K562 (cell line): ENCODE measurements around the gene TYW5. TPM values are rescaled to one million over a fixed set of nuclear protein-coding genes. Genes with fewer than 3 reads are reported as not detected.

ENCODE experiments used
- ATAC-seq: fragments of 200-7000 bp; cut with Tn5 transposase; 3 replicates; pipeline ENCODE4 v1.9.1; 2020; ENCODE audit warnings: moderate library complexity
- BruUV-seq: library from RNA; stranded (reverse); fragments of 400-500 nt; replicated peaks from 2 replicates; lab custom pipeline; 2021; lab: Mats Ljungman, UMichigan
- CTCF ChIA-PET: fragments of 300-600 bp; formaldehyde crosslinking; extraction: SDS; loops from one replicate; lab custom pipeline; 2021; ENCODE audit warnings: low intra/inter-chr PET ratio; lab: Yijun Ruan, JAX
- POLR2A ChIA-PET: fragments of 300-600, 350-650 bp; sonication (Branson Sonifier 250); formaldehyde crosslinking; extraction: SDS; loops from one replicate; lab custom pipeline; 2021; ENCODE audit warnings: antibody characterized with exemption, inconsistent platforms; lab: Yijun Ruan, JAX
- DNase-seq, 4 experiments: peaks; one replicate each; pipeline versions ENCODE4 v3.0.0 to v3.0.0-alpha.2; 2011 to 2018; ENCODE audit warnings: low spot score in 3 of 4, mixed read lengths in 3 of 4; ENCODE audit errors: extremely low read depth in 1 of 4
- FAIRE-seq: peaks from 2 replicates; lab custom pipeline; 2011; peaks lifted over from hg19 to GRCh38; lab: Jason Lieb, UNC
- H2AFZ ChIP-seq: 2 replicates; pipeline ENCODE4 v1.6.0; 2011; ENCODE audit warnings: low read depth, low read length, control low read depth, inconsistent platforms
- H3K27ac ChIP-seq: fragments of 200-600 bp; 3 replicates; pipeline ENCODE4 v1.8.0; 2011; ENCODE audit warnings: low read depth, mild to moderate bottlenecking, control low read depth, inconsistent platforms, low read length, moderate library complexity, mixed read lengths; ENCODE audit errors: extremely low read depth
- H3K27me3 ChIP-seq, 2 experiments: fragments of 300-600 bp in 1 of 2; 2 replicates in 1 of 2; 3 replicates in 1 of 2; pipeline versions ENCODE4 v1.6.0 to v1.8.0; 2011; ENCODE audit warnings: inconsistent platforms in 2 of 2, low read length in 2 of 2, mild to moderate bottlenecking in 1 of 2, mixed read lengths in 1 of 2, moderate library complexity in 1 of 2; ENCODE audit not compliant: control insufficient read depth in 2 of 2, insufficient read depth in 2 of 2
- H3K36me3 ChIP-seq: fragments of 300-600 bp; 3 replicates; pipeline ENCODE4 v1.8.0; 2011; ENCODE audit warnings: mild to moderate bottlenecking, low read length, inconsistent platforms; ENCODE audit not compliant: control insufficient read depth, insufficient read depth
- H3K4me1 ChIP-seq, 2 experiments: fragments of 200-600 bp in 1 of 2; replicated peaks in 1 of 2; 2 replicates in 1 of 2; 3 replicates in 1 of 2; pipeline versions ENCODE4 v1.5.1 to v1.8.0; 2011; ENCODE audit warnings: inconsistent platforms in 2 of 2, low read length in 2 of 2, mild to moderate bottlenecking in 1 of 2, mixed read lengths in 1 of 2, moderate library complexity in 1 of 2; ENCODE audit not compliant: control insufficient read depth in 2 of 2, insufficient read depth in 2 of 2
- H3K4me2 ChIP-seq: 2 replicates; pipeline ENCODE4 v1.6.1; 2011; ENCODE audit warnings: low read length, control low read depth, inconsistent platforms, mixed read lengths; ENCODE audit not compliant: insufficient read depth
- H3K4me3 ChIP-seq: fragments of 200-600 bp; sonication (generic), shearing (Covaris generic); 2 replicates; pipeline ENCODE4 v1.5.1; 2016; ENCODE audit warnings: control low read depth, inconsistent platforms
- H3K79me2 ChIP-seq: fragments of 200-600 bp; 3 replicates; pipeline ENCODE4 v1.8.0; 2011; ENCODE audit warnings: low read length, inconsistent platforms; ENCODE audit not compliant: control insufficient read depth, insufficient read depth
- H3K9ac ChIP-seq, 2 experiments: 2 replicates each; pipeline versions ENCODE4 v1.6.0 to v1.6.1; 2011; ENCODE audit warnings: low read depth in 2 of 2, low read length in 2 of 2, control low read depth in 1 of 2, inconsistent platforms in 1 of 2, mild to moderate bottlenecking in 1 of 2, mixed read lengths in 1 of 2; ENCODE audit not compliant: insufficient read depth in 1 of 2
- H3K9me1 ChIP-seq: one replicate; pipeline ENCODE4 v1.6.0; 2011; ENCODE audit warnings: inconsistent platforms, mild to moderate bottlenecking, low read length, moderate library complexity; ENCODE audit not compliant: control insufficient read depth, insufficient read depth
- H3K9me3 ChIP-seq: replicated peaks from 2 replicates; pipeline ENCODE4 v1.5.1; 2011; ENCODE audit warnings: low read depth, low read length, inconsistent platforms; ENCODE audit not compliant: control insufficient read depth, insufficient read depth
- H4K20me1 ChIP-seq: replicated peaks from 2 replicates; pipeline ENCODE4 v1.6.1; 2011; ENCODE audit warnings: low read length, inconsistent platforms, mixed read lengths; ENCODE audit not compliant: control insufficient read depth, insufficient read depth
- ATF7 ChIP-seq: fragments of 450-650 bp; IDR thresholded peaks from 2 replicates; pipeline ENCODE4 v1.7.1; 2014; ENCODE audit warnings: mild to moderate bottlenecking, moderate library complexity
- BRD9 ChIP-seq: fragments of 450-650 bp; IDR thresholded peaks from 2 replicates; pipeline ENCODE4 v1.6.1; 2018; ENCODE audit warnings: low read depth; ENCODE audit not compliant: partially characterized antibody
- GABPB2 ChIP-seq: fragments of 250-450 bp; sonication (Bioruptor Pico); conservative IDR thresholded peaks from 2 replicates; pipeline ENCODE4 v1.5.1; 2021; ENCODE audit warnings: mild to moderate bottlenecking
- GTF2B ChIP-seq: IDR thresholded peaks from 2 replicates; pipeline ENCODE4 v1.6.1; 2011; ENCODE audit not compliant: insufficient read length; ENCODE audit errors: extremely low read depth
- IFI16 ChIP-seq: fragments of 250-450 bp; sonication (Bioruptor Pico); IDR thresholded peaks from 2 replicates; pipeline ENCODE4 v2.1.2; 2022; ENCODE audit warnings: mild to moderate bottlenecking, inconsistent platforms
- MNT ChIP-seq, 2 experiments: fragments of 450-650 bp; conservative IDR thresholded peaks; 2 replicates each; pipeline ENCODE4 v1.6.1; 2017; ENCODE audit warnings: mild to moderate bottlenecking in 2 of 2, moderate library complexity in 2 of 2
- NCOA4 ChIP-seq: fragments of 450-650 bp; IDR thresholded peaks from 2 replicates; pipeline ENCODE4 v1.6.1; 2018; ENCODE audit warnings: mild to moderate bottlenecking; ENCODE audit not compliant: partially characterized antibody
- PTBP1 ChIP-seq: fragments of 200-400 bp; formaldehyde crosslinking; IDR thresholded peaks from 2 replicates; pipeline ENCODE4 v1.6.1; 2017; ENCODE audit warnings: low read depth, low read length
- SRSF9 ChIP-seq: fragments of 200-400 bp; formaldehyde crosslinking; IDR thresholded peaks from 2 replicates; pipeline ENCODE4 v1.6.1; 2017; ENCODE audit warnings: low read depth, low read length, borderline replicate concordance
- USF1 ChIP-seq: sonication (generic); formaldehyde crosslinking; IDR thresholded peaks from 2 replicates; pipeline ENCODE4 v1.9.0; 2022; ENCODE audit warnings: mild to moderate bottlenecking, missing genetic modification reagents
- USF2 ChIP-seq: sonication (generic); formaldehyde crosslinking; IDR thresholded peaks from 2 replicates; pipeline ENCODE4 v1.5.0; 2020; ENCODE audit warnings: missing genetic modification reagents
- WGBS: fragments of 100-300 bp; shearing (Covaris generic); methylation state at CpG from one replicate; pipeline ENCODE4 v1.1.6; 2016; ENCODE audit warnings: low coverage, mixed read lengths; ENCODE audit not compliant: insufficient coverage; ENCODE audit errors: missing lambda C conversion rate; 5-methylcytosine and 5-hydroxymethylcytosine counted together
- in situ Hi-C: fragments of 300-500 bp; cut with MboI; formaldehyde crosslinking; loops from 4 replicates; pipeline ENCODE4 v1.15.0; 2018; ENCODE audit warnings: inconsistent platforms, mixed read lengths
- intact Hi-C: fragments of 100-400 bp; cut with micrococcal nuclease; formaldehyde crosslinking; loops from 2 replicates; pipeline ENCODE4 v1.14.2; 2022
- polyA plus RNA-seq, 8 experiments: library from polyadenylated mRNA; depleted of rRNA in 4 of 8; stranded (reverse) in 5 of 8; unstranded in 3 of 8; fragments of >200 nt; fragmentation: Nextera tagmentation in 2 of 8; fragmentation: Illumina TruSeq in 1 of 8; extraction: Ambion mirVana in 2 of 8; extraction: Trizol in 1 of 8; gene quantifications; 2 replicates each; pipeline versions ENCODE4 v1.2.1 to v1.2.3, GENCODE V29; 2011 to 2014; ENCODE audit warnings: inconsistent platforms in 1 of 8, missing spikeins in 1 of 8
- total RNA-seq, 7 experiments: library from RNA; depleted of rRNA in 6 of 7; stranded (reverse); fragments of >200 nt in 6 of 7; fragmentation: Illumina TruSeq in 2 of 7; extraction: Trizol in 2 of 7; gene quantifications; 2 replicates each; pipeline versions ENCODE4 v1.2.1 to v1.2.3, GENCODE V29; 2011 to 2021; ENCODE audit warnings: low replicate concordance in 1 of 7

TYW5 gene
- total and polyA plus RNA-seq, 9 of the 15 experiments (the other 6 are each of a cell fraction or from before 2014, with no cell fraction given): 3.6 to 7.7 (median 4.6) TPM

- Histone ChIP-seq H4K20me1 (no peaks in the 10 kb centered on the region), H2AFZ (no peak overlapping the region), H3K9ac (no peak overlapping the region), H3K79me2 (peaks cover 67% of the 10 kb centered on the region), H3K4me3 (no peak overlapping the region), H3K9me3 (no peaks in the 10 kb centered on the region; the same call in 1 of the 2 replicates), H3K27ac (no peak overlapping the region), H3K4me1 (no peaks in the 10 kb centered on the region; a peak in 1 of 5 replicates), H3K36me3 (peaks cover 63% of the 10 kb centered on the region), H3K4me2 (no peak overlapping the region), H3K9me1 (no peaks in the 10 kb centered on the region), H3K27me3 (no peaks in the 10 kb centered on the region)
- CTCF ChIA-PET: no interaction called here
- FAIRE-seq (no peak), ATAC-seq (no peak), DNase-seq (no peak)
- intact Hi-C loops: no loop called here
- in situ Hi-C loops: no loop called here
- POLR2A ChIA-PET: interaction anchor here (1.3 kb wide), 1 partner anchor 13 kb away, joined by 10 read pairs; the partner anchor contains the start of gene C2orf69
- no peak for TF ChIP-seq BRD9
- 38% methylated on average over 2 of the region's 2 CpGs for WGBS
- BruUV-seq: no TSS peak
Measured at GRCh38 chr2:199923924-199924323, 31.4 kb downstream of the TYW5 start.

GRCh38 chr2:199922856-199923255, 32.4 kb downstream of the TYW5 start:
- CTCF ChIA-PET: no interaction called here
- Histone ChIP-seq H3K4me2 (peak overlapping the region; percentile 18; the same call in 1 of the 2 replicates), H4K20me1 (no peaks in the 10 kb centered on the region), H2AFZ (no peak overlapping the region), H3K9me3 (no peaks in the 10 kb centered on the region; the same call in 1 of the 2 replicates), H3K9ac (peak overlapping the region; percentile 36 to 78; a peak in 3 of 4 replicates), H3K36me3 (peaks cover 61% of the 10 kb centered on the region), H3K27ac (peak overlapping the region; percentile 65; the same call in 2 of the 3 replicates), H3K27me3 (no peaks in the 10 kb centered on the region), H3K79me2 (peaks cover 73% of the 10 kb centered on the region), H3K4me3 (no peak overlapping the region), H3K9me1 (no peaks in the 10 kb centered on the region), H3K4me1 (no peaks in the 10 kb centered on the region; a peak in 1 of 5 replicates)
- ATAC-seq (peak; percentile 97), DNase-seq (peak in 2 of 4 experiments; percentile 26 to 52), FAIRE-seq (peak; percentile 65)
- TSS peak; percentile 9 for BruUV-seq
- POLR2A ChIA-PET: interaction anchor here (0.6 to 1.3 kb wide), 2 partner anchors 12 to 385 kb away, joined by 3 to 10 read pairs; partner anchors contain the start of gene C2orf69
- intact Hi-C loops (no loop called here), in situ Hi-C loops (no loop called here)
- 27% methylated on average over 4 of the region's 5 CpGs for WGBS
- TF ChIP-seq SRSF9: no peak
- no peak for TF ChIP-seq GABPB2 (CRISPR knock-in tag)
- peak; percentile 24; the same call in 1 of the 2 replicates for TF ChIP-seq USF2 (CRISPR knock-in tag)
- peak; percentile 49; the same call in 1 of the 2 replicates for TF ChIP-seq USF1
- no peak for TF ChIP-seq IFI16 (CRISPR knock-in tag)
- no peak for TF ChIP-seq PTBP1
- no peak for TF ChIP-seq GTF2B
- peak; percentile 30; the same call in 1 of the 2 replicates for TF ChIP-seq ATF7
- TF ChIP-seq MNT (conservative IDR thresholded peaks at IDR 0.05): 0 out of 4 replicates have a peak, but pooled peaks have one; percentile 26 to 35
- TF ChIP-seq NCOA4: no peak
